HepG2 (cell line): ENCODE measurements around the gene CLDN19. TPM values are rescaled to one million over a fixed set of nuclear protein-coding genes. Genes with fewer than 3 reads are reported as not detected.

Experiments
- GABPA ChIP-seq, 2 experiments: IDR thresholded peaks; 2 replicates each; pipeline ENCODE4 v1.6.1; 2011 to 2016; ENCODE audit warnings: low read depth in 2 of 2, low read length in 1 of 2, missing biosample characterization in 1 of 2, missing genetic modification characterization in 1 of 2
- HDAC1 ChIP-seq: sonication (generic); formaldehyde crosslinking; IDR thresholded peaks from 2 replicates; pipeline ENCODE4 v1.5.1; 2020; ENCODE audit warnings: mild to moderate bottlenecking, missing genetic modification reagents
- JUNB ChIP-seq: sonication (generic); formaldehyde crosslinking; IDR thresholded peaks from 2 replicates; pipeline ENCODE4 v1.8.0; 2022; ENCODE audit warnings: missing genetic modification reagents, mild to moderate bottlenecking, borderline replicate concordance
- MAFG ChIP-seq: sonication (generic); formaldehyde crosslinking; IDR thresholded peaks from 2 replicates; pipeline ENCODE4 v1.5.1; 2020; ENCODE audit warnings: mild to moderate bottlenecking, missing genetic modification reagents
- MXI1 ChIP-seq: IDR thresholded peaks from 3 replicates; pipeline ENCODE4 v1.6.1; 2012; ENCODE audit warnings: low read depth, low read length, inconsistent platforms, borderline replicate concordance
- RNF2 ChIP-seq: fragments of 450-650 bp; conservative IDR thresholded peaks from 2 replicates; pipeline ENCODE4 v1.6.1; 2016; ENCODE audit warnings: low read depth
- RORA ChIP-seq: sonication (generic); formaldehyde crosslinking; IDR thresholded peaks from 2 replicates; pipeline ENCODE4 v1.5.0; 2020; ENCODE audit warnings: mild to moderate bottlenecking, missing genetic modification reagents, moderate library complexity
- SRF ChIP-seq: IDR thresholded peaks from 2 replicates; pipeline ENCODE4 v1.6.1; 2011; ENCODE audit warnings: mild to moderate bottlenecking, low read depth, low read length, moderate library complexity
- TEAD2 ChIP-seq: sonication (generic); formaldehyde crosslinking; IDR thresholded peaks from 2 replicates; pipeline ENCODE4 v1.9.0; 2021; ENCODE audit warnings: missing genetic modification reagents
- U2AF1 ChIP-seq: fragments of 200-400 bp; formaldehyde crosslinking; optimal IDR thresholded peaks from 2 replicates; pipeline ENCODE3; 2017; ENCODE audit warnings: mild to moderate bottlenecking, low read depth, low read length
- ZBTB1 ChIP-seq: sonication (generic); formaldehyde crosslinking; IDR thresholded peaks from 2 replicates; pipeline ENCODE4 v1.4.0; 2020; ENCODE audit warnings: missing genetic modification reagents, borderline replicate concordance
- ZNF569 ChIP-seq: sonication (generic); formaldehyde crosslinking; IDR thresholded peaks from 2 replicates; pipeline ENCODE4 v1.5.0; 2020; ENCODE audit warnings: mild to moderate bottlenecking, missing genetic modification reagents, moderate library complexity, borderline replicate concordance
- ZNF775 ChIP-seq: sonication (generic); formaldehyde crosslinking; IDR thresholded peaks from 2 replicates; pipeline ENCODE4 v1.4.0; 2020; ENCODE audit warnings: missing genetic modification reagents, mild to moderate bottlenecking, moderate library complexity, borderline replicate concordance
- polyA plus RNA-seq, 8 experiments: library from polyadenylated mRNA; depleted of rRNA in 3 of 8; stranded (reverse) in 7 of 8; unstranded in 1 of 8; fragments of >200 nt; fragmentation: Illumina TruSeq in 4 of 8; extraction: Trizol in 4 of 8; gene quantifications; 2 replicates each; pipeline versions ENCODE4 v1.2.1 to v1.2.3, GENCODE V29; 2011 to 2016; ENCODE audit warnings: low read depth in 4 of 8, missing spikeins in 1 of 8, mixed read lengths in 1 of 8; ENCODE audit not compliant: insufficient read depth in 1 of 8
- total RNA-seq, 5 experiments: library from RNA; depleted of rRNA; stranded (reverse); fragments of >200 nt; fragmentation: Illumina TruSeq; extraction: Trizol; gene quantifications; 2 replicates each; pipeline ENCODE4 v1.2.3, GENCODE V29; 2016; ENCODE audit warnings: low read depth in 1 of 5
- TF ChIP-seq, protein P1 (sequence below): sonication (generic); formaldehyde crosslinking; IDR thresholded peaks from 2 replicates; pipeline ENCODE4 v1.4.0; 2020; ENCODE audit warnings: missing genetic modification reagents, mild to moderate bottlenecking, borderline replicate concordance
- TF ChIP-seq, protein P2 (sequence below): sonication (generic); formaldehyde crosslinking; IDR thresholded peaks from 2 replicates; pipeline ENCODE4 v1.4.0; 2020; ENCODE audit warnings: low read depth, missing genetic modification reagents
- TF ChIP-seq, protein P3 (sequence below): IDR thresholded peaks from 2 replicates; pipeline ENCODE4 v1.6.1; 2016; ENCODE audit warnings: missing compliant biosample characterization, missing genetic modification reagents, borderline replicate concordance
- TF ChIP-seq, protein P4 (sequence below): sonication (generic); formaldehyde crosslinking; IDR thresholded peaks from 2 replicates; pipeline ENCODE4 v1.5.0; 2020; ENCODE audit warnings: mild to moderate bottlenecking, missing genetic modification reagents

Gene CLDN19
- total and polyA plus RNA-seq, 2 of the 13 experiments (the other 11 are each of a cell fraction or from before 2014, with no cell fraction given) = 5.0 to 7.6 TPM

DNA sequence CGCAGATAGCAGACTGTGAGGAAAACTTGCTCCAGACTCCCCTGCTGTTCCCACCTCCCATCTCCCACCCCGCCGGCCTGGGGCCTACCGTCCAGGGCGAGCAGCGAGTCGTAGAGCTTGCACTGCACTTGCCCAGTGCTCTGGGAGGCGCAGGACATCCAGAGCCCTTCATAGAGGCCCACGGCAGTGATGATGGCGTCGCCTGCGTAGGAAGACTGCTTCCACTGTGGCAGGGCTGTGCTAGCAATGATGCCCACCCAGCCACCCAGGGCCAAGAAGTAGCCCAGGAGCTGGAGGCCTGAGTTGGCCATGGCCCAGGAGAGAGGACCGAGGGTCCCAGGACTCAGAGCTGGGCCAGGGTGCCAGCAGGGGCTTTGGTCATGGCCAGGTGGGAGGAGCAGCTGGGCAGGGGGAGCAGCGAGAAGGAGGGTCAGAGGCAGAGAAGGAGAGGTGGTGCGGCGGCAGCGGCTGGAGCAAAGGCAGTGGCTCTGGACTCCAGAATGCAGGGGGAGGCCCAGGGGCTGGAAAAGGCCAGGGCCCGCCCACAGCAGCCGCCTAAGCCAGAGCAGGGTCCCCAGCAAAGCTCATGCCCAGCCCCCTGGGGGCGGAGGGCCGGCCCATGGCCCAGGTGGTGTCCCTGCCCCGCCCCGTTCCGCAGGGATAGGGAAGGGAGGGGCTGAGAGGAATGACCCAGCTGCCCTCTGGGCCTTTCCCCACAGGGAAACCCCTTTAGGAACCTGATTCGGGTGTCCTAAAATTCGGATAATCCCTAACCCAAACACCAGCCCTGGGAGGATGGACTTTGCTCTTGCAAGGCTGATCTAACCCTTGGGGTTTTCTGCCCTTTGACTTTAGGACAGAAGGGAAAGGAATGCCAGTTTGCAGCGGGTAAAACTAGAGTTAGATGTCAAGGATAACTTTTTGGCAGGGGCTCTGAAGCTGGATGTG is at the start of gene CLDN19 (continued):
- TF ChIP-seq, protein P1, sequence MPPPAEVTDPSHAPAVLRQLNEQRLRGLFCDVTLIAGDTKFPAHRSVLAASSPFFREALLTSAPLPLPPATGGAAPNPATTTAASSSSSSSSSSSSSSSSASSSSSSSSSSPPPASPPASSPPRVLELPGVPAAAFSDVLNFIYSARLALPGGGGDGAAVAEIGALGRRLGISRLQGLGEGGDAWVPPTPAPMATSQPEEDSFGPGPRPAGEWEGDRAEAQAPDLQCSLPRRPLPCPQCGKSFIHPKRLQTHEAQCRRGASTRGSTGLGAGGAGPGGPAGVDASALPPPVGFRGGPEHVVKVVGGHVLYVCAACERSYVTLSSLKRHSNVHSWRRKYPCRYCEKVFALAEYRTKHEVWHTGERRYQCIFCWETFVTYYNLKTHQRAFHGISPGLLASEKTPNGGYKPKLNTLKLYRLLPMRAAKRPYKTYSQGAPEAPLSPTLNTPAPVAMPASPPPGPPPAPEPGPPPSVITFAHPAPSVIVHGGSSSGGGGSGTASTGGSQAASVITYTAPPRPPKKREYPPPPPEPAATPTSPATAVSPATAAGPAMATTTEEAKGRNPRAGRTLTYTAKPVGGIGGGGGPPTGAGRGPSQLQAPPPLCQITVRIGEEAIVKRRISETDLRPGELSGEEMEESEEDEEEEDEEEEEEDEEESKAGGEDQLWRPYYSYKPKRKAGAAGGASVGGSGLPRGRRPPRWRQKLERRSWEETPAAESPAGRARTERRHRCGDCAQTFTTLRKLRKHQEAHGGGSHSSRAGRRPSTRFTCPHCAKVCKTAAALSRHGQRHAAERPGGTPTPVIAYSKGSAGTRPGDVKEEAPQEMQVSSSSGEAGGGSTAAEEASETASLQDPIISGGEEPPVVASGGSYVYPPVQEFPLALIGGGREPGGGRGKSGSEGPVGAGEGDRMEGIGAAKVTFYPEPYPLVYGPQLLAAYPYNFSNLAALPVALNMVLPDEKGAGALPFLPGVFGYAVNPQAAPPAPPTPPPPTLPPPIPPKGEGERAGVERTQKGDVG (CRISPR knock-in tag) = no peak
- no peak for TF ChIP-seq MAFG (CRISPR knock-in tag)
- TF ChIP-seq RORA = no peak
- no peak for TF ChIP-seq SRF
- no peak for TF ChIP-seq ZNF569
- TF ChIP-seq, protein P2, sequence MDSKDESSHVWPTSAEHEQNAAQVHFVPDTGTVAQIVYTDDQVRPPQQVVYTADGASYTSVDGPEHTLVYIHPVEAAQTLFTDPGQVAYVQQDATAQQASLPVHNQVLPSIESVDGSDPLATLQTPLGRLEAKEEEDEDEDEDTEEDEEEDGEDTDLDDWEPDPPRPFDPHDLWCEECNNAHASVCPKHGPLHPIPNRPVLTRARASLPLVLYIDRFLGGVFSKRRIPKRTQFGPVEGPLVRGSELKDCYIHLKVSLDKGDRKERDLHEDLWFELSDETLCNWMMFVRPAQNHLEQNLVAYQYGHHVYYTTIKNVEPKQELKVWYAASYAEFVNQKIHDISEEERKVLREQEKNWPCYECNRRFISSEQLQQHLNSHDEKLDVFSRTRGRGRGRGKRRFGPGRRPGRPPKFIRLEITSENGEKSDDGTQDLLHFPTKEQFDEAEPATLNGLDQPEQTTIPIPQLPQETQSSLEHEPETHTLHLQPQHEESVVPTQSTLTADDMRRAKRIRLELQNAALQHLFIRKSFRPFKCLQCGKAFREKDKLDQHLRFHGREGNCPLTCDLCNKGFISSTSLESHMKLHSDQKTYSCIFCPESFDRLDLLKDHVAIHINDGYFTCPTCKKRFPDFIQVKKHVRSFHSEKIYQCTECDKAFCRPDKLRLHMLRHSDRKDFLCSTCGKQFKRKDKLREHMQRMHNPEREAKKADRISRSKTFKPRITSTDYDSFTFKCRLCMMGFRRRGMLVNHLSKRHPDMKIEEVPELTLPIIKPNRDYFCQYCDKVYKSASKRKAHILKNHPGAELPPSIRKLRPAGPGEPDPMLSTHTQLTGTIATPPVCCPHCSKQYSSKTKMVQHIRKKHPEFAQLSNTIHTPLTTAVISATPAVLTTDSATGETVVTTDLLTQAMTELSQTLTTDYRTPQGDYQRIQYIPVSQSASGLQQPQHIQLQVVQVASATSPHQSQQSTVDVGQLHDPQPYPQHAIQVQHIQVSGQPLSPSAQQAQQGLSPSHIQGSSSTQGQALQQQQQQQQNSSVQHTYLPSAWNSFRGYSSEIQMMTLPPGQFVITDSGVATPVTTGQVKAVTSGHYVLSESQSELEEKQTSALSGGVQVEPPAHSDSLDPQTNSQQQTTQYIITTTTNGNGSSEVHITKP = 0 out of 2 replicates have a peak, but pooled peaks have one; percentile 58
- no peak for TF ChIP-seq ZNF775 (CRISPR knock-in tag)
- TF ChIP-seq, protein P3, sequence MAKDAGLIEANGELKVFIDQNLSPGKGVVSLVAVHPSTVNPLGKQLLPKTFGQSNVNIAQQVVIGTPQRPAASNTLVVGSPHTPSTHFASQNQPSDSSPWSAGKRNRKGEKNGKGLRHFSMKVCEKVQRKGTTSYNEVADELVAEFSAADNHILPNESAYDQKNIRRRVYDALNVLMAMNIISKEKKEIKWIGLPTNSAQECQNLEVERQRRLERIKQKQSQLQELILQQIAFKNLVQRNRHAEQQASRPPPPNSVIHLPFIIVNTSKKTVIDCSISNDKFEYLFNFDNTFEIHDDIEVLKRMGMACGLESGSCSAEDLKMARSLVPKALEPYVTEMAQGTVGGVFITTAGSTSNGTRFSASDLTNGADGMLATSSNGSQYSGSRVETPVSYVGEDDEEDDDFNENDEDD (CRISPR knock-in tag) = no peak
- TF ChIP-seq, protein P4, sequence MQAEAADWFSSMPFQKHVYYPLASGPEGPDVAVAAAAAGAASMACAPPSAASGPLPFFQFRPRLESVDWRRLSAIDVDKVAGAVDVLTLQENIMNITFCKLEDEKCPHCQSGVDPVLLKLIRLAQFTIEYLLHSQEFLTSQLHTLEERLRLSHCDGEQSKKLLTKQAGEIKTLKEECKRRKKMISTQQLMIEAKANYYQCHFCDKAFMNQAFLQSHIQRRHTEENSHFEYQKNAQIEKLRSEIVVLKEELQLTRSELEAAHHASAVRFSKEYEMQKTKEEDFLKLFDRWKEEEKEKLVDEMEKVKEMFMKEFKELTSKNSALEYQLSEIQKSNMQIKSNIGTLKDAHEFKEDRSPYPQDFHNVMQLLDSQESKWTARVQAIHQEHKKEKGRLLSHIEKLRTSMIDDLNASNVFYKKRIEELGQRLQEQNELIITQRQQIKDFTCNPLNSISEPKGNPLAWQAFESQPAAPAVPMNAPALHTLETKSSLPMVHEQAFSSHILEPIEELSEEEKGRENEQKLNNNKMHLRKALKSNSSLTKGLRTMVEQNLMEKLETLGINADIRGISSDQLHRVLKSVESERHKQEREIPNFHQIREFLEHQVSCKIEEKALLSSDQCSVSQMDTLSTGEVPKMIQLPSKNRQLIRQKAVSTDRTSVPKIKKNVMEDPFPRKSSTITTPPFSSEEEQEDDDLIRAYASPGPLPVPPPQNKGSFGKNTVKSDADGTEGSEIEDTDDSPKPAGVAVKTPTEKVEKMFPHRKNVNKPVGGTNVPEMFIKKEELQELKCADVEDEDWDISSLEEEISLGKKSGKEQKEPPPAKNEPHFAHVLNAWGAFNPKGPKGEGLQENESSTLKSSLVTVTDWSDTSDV (CRISPR knock-in tag) = no peak
- TF ChIP-seq GABPA (IDR thresholded peaks at IDR 0.05; ENCODE audit: low read depth, low read length) = no peak
- no peak for TF ChIP-seq GABPA (CRISPR knock-in tag; IDR thresholded peaks at IDR 0.05; ENCODE audit: low read depth)
- no peak for TF ChIP-seq U2AF1
- TF ChIP-seq MXI1 = no peak
- no peak for TF ChIP-seq JUNB (CRISPR knock-in tag)
- peak; percentile 71 for TF ChIP-seq HDAC1 (CRISPR knock-in tag)
- no peak for TF ChIP-seq TEAD2 (CRISPR knock-in tag)
- no peak for TF ChIP-seq RNF2
- no peak for TF ChIP-seq ZBTB1 (CRISPR knock-in tag)
